ENCODE results near the gene UTP14C. TPM values are rescaled to one million over a fixed set of nuclear protein-coding genes. Genes with fewer than 3 reads are reported as not detected.
A peak's percentile ranks its signal among the peaks of the same experiment; 100 is the strongest.

The UTP14C gene
- total and polyA plus RNA-seq, 2 of the 13 experiments (the other 11 are each of a cell fraction or from before 2014, with no cell fraction given): 8.8 to 12.2 TPM

- Histone ChIP-seq H3K9me3 (ENCODE audit: low read length) (no peaks in the 10 kb centered on the region), H3K27me3 (ENCODE audit: control insufficient read depth in 1 of 2, insufficient read depth in 2 of 2, low read length in 2 of 2) (no peaks in the 10 kb centered on the region), H3K4me2 (ENCODE audit: low read depth, low read length) (peak overlapping the region; percentile 73), H3K36me3 (replicated peaks in 1 of 2; ENCODE audit: control insufficient read depth in 1 of 2, insufficient read depth in 2 of 2, low read length in 2 of 2) (peaks cover 4 to 34% of the 10 kb centered on the region in 2 experiments), H3K9ac (ENCODE audit: insufficient read depth, low read depth, low read length) (peak overlapping the region; percentile 55), H2AFZ (ENCODE audit: low read length) (no peak overlapping the region), H3K27ac (ENCODE audit: extremely low read length, insufficient read depth, low read length) (peak overlapping the region; percentile 84), H3K4me3 (replicated peaks in 1 of 3; ENCODE audit: insufficient read depth in 1 of 3, low read depth in 2 of 3, low read length in 3 of 3) (peak overlapping the region in 1 of 3 experiments; percentile 50; a peak in 2 of 6 replicates), H3K79me2 (ENCODE audit: insufficient read depth, low read length) (peaks cover 13% of the 10 kb centered on the region), H4K20me1 (ENCODE audit: insufficient read depth, low read length) (0 out of 2 replicates have a peak, but pooled peaks cover 5% of the 10 kb centered on the region), H3K4me1 (ENCODE audit: insufficient read depth, low read length) (peaks cover 40% of the 10 kb centered on the region)
- in situ Hi-C loops (cut with HindIII; ENCODE audit: extremely low pct_ligation_motif_present, low pct_unique_long_range_greater_than_20kb): no loop called here
- no TSS peak for BruUV-seq (replicated peaks)
- ATAC-seq (peak; percentile 96), DNase-seq (ENCODE audit: low spot score) (peak; percentile 96), FAIRE-seq (peak; percentile 98)
- 22% methylated on average over 8 of the region's 8 CpGs for WGBS (ENCODE audit: low lambda C conversion rate)
- intact Hi-C loops (cut with micrococcal nuclease; ENCODE audit: unreplicated experiment): loop anchor here (1.0 to 5.0 kb wide), 5 partner anchors 13 to 102 kb away; partner anchors contain the start of gene ALG11
- POLR2A ChIA-PET: interaction anchor here (0.7 to 2.4 kb wide), 10 partner anchors 9 to 134 kb away, joined by 3 to 16 read pairs (median 4); partner anchors contain the start of genes ALG11, ATP7B, NEK3 and NEK5
- CTCF ChIA-PET (ENCODE audit: low intra/inter-chr PET ratio, low total read pairs): interaction anchor here (1.0 to 2.1 kb wide), 5 partner anchors 25 to 103 kb away, joined by 3 to 9 read pairs (median 3); partner anchors contain the start of gene NEK5
- TF ChIP-seq ZNF205 (CRISPR knock-in tag; IDR thresholded peaks at IDR 0.05) (no peak), SOX6 (IDR thresholded peaks at IDR 0.05) (no peak), SOX6 (CRISPR knock-in tag; IDR thresholded peaks at IDR 0.05) (peak; percentile 96), HIC2 (CRISPR knock-in tag; IDR thresholded peaks at IDR 0.05; ENCODE audit: low read depth) (peak; percentile 50; the same call in 1 of the 2 replicates), ZBTB44 (CRISPR knock-in tag; IDR thresholded peaks at IDR 0.05) (no peak), ONECUT2 (CRISPR knock-in tag; IDR thresholded peaks at IDR 0.05) (peak; percentile 96), ATF3 (CRISPR knock-in tag; IDR thresholded peaks at IDR 0.05) (peak; percentile 91), CTCF (CRISPR knock-in tag; IDR thresholded peaks at IDR 0.05) (peak; percentile 47), ARID2 (CRISPR knock-in tag; IDR thresholded peaks at IDR 0.05; ENCODE audit: borderline replicate concordance) (peak; percentile 63; the same call in 1 of the 2 replicates), NRL (CRISPR knock-in tag; IDR thresholded peaks at IDR 0.05; ENCODE audit: borderline replicate concordance) (0 out of 2 replicates have a peak, but pooled peaks have one; percentile 35), MIER3 (CRISPR knock-in tag; IDR thresholded peaks at IDR 0.05; ENCODE audit: borderline replicate concordance) (peak; percentile 49; the same call in 1 of the 2 replicates), ATF4 (CRISPR knock-in tag; IDR thresholded peaks at IDR 0.05) (peak; percentile 80 to 98; a peak in 3 of 4 replicates), SKIL (CRISPR knock-in tag; IDR thresholded peaks at IDR 0.05; ENCODE audit: borderline replicate concordance) (peak; percentile 67; the same call in 1 of the 2 replicates)
Observed at GRCh38 chr13:52025475-52026245, 1.2 kb downstream of the UTP14C start.
